Calu3 (cell line): Measurements from ENCODE around the gene ZNF638. TPM values are rescaled to one million over a fixed set of nuclear protein-coding genes. Genes with fewer than 3 reads are reported as not detected.

ENCODE experiments used
- BruUV-seq: library from RNA; stranded (reverse); fragments of 400-500 nt; replicated peaks from 2 replicates; lab custom pipeline; 2021; lab: Mats Ljungman, UMichigan
- CTCF ChIA-PET: fragments of 300-600 bp; sonication (Branson Sonifier 250); formaldehyde crosslinking; loops from one replicate; lab custom pipeline; 2022; ENCODE audit warnings: antibody characterized with exemption; lab: Charles Lee
- DNase-seq: peaks from one replicate; pipeline ENCODE4 v3.0.0; 2022
- H3K27ac Mint-ChIP-seq: one replicate; pipeline ENCODE4 v1.8.0; 2022; ENCODE audit warnings: mixed read lengths; ENCODE audit not compliant: unreplicated experiment
- H3K27me3 Mint-ChIP-seq: one replicate; pipeline ENCODE4 v1.8.0; 2022; ENCODE audit warnings: mixed read lengths; ENCODE audit not compliant: unreplicated experiment
- H3K36me3 Mint-ChIP-seq: one replicate; pipeline ENCODE4 v1.8.0; 2022; ENCODE audit warnings: mild to moderate bottlenecking, moderate library complexity, mixed read lengths; ENCODE audit not compliant: insufficient read depth, unreplicated experiment
- H3K4me1 Mint-ChIP-seq: one replicate; pipeline ENCODE4 v1.8.0; 2022; ENCODE audit warnings: mild to moderate bottlenecking, low read depth, mixed read lengths; ENCODE audit not compliant: unreplicated experiment
- H3K4me3 Mint-ChIP-seq: one replicate; pipeline ENCODE4 v1.8.0; 2022; ENCODE audit warnings: mild to moderate bottlenecking, low read depth, moderate library complexity, mixed read lengths; ENCODE audit not compliant: unreplicated experiment
- H3K9me3 Mint-ChIP-seq: one replicate; pipeline ENCODE4 v1.8.0; 2022; ENCODE audit warnings: low read depth, mixed read lengths; ENCODE audit not compliant: unreplicated experiment
- CTCF ChIP-seq: fragments of 200-600 bp; IDR thresholded peaks from one replicate; pipeline ENCODE4 v1.8.0; 2022; ENCODE audit warnings: antibody characterized with exemption; ENCODE audit not compliant: unreplicated experiment
- intact Hi-C: fragments of 100-400 bp; cut with micrococcal nuclease; formaldehyde crosslinking; loops from one replicate; pipeline ENCODE4 v1.10.0; 2022; ENCODE audit not compliant: unreplicated experiment
- total RNA-seq: library from RNA; stranded (reverse); gene quantifications from 2 replicates; pipeline ENCODE4 v1.2.3, GENCODE V29; 2022

ZNF638 gene
- total RNA-seq, 1 experiment from 2014 or later = 132 TPM

GRCh38 chr2:71388214-71388613, 56.6 kb downstream of the ZNF638 start:
- no peak for TF ChIP-seq CTCF
- CTCF ChIA-PET = no interaction called here
- intact Hi-C loops = no loop called here
- H3K4me1 Mint-ChIP-seq = no peaks in the 10 kb centered on the region
- BruUV-seq = no TSS peak
- H3K4me3 Mint-ChIP-seq = no peak overlapping the region
- no peaks in the 10 kb centered on the region for H3K9me3 Mint-ChIP-seq
- H3K27me3 Mint-ChIP-seq = no peaks in the 10 kb centered on the region
- DNase-seq = no peak
- H3K36me3 Mint-ChIP-seq = peaks cover 24% of the 10 kb centered on the region
- H3K27ac Mint-ChIP-seq = no peak overlapping the region

GRCh38 chr2:71389384-71390072, 57.9 kb downstream of the ZNF638 start:
- no peak overlapping the region for H3K27ac Mint-ChIP-seq
- no peaks in the 10 kb centered on the region for H3K9me3 Mint-ChIP-seq
- H3K36me3 Mint-ChIP-seq = peaks cover 24% of the 10 kb centered on the region
- TF ChIP-seq CTCF = no peak
- CTCF ChIA-PET = no interaction called here
- no peaks in the 10 kb centered on the region for H3K4me1 Mint-ChIP-seq
- no peak for DNase-seq
- intact Hi-C loops = no loop called here
- no peaks in the 10 kb centered on the region for H3K27me3 Mint-ChIP-seq
- no TSS peak for BruUV-seq
- no peak overlapping the region for H3K4me3 Mint-ChIP-seq

GRCh38 chr2:71393216-71393615, 61.6 kb downstream of the ZNF638 start:
- Mint-ChIP-seq H3K27ac (no peak overlapping the region), H3K36me3 (peaks cover 31% of the 10 kb centered on the region), H3K4me1 (no peaks in the 10 kb centered on the region), H3K4me3 (no peak overlapping the region), H3K27me3 (no peaks in the 10 kb centered on the region), H3K9me3 (no peaks in the 10 kb centered on the region)
- no TSS peak for BruUV-seq
- intact Hi-C loops = no loop called here
- no peak for DNase-seq
- TF ChIP-seq CTCF = no peak
- CTCF ChIA-PET = no interaction called here

- TF ChIP-seq CTCF = no peak
- CTCF ChIA-PET = no interaction called here
- H3K9me3 Mint-ChIP-seq = no peaks in the 10 kb centered on the region
- H3K27me3 Mint-ChIP-seq = no peaks in the 10 kb centered on the region
- no peak overlapping the region for H3K27ac Mint-ChIP-seq
- no TSS peak for BruUV-seq
- DNase-seq = no peak
- no peaks in the 10 kb centered on the region for H3K4me1 Mint-ChIP-seq
- intact Hi-C loops = no loop called here
- H3K36me3 Mint-ChIP-seq = peaks cover 22% of the 10 kb centered on the region
- no peak overlapping the region for H3K4me3 Mint-ChIP-seq
Measured at GRCh38 chr2:71395471-71395870, 63.9 kb downstream of the ZNF638 start.
